B cell (primary cell): ENCODE measurements around the gene KLHL25.

Experiments
- CTCF ChIP-seq: fragments of 200-600 bp; IDR thresholded peaks from one replicate; pipeline ENCODE4 v1.8.0; 2022; ENCODE audit warnings: antibody characterized with exemption, mild to moderate bottlenecking
- EZH2 ChIP-seq: IDR thresholded peaks from 2 replicates; pipeline ENCODE4 v1.6.1; 2012; ENCODE audit warnings: borderline replicate concordance, low read depth, mild to moderate bottlenecking, moderate library complexity, low read length; ENCODE audit not compliant: insufficient read depth, poor library complexity, severe bottlenecking

DNA sequence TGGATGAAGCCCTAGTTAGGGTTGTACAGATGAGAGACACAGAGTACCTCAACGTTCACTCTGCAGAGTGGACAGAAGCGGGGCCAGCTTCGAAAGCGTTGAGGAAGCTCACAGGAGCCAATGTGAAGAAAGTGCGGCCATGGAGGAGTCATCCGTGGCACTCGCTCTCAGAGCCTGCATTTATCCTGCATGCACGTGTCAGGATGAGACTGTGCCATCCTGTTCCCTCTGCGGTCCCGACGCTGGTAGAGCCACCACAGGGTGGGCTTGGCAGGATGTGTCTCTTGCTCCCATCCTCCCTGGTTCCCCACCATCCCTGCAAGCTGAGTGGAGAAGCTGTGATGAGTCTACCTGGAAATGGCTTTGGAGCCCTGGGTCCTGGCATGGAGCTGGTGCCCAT, 39.3 kb downstream of the KLHL25 start:
- TF ChIP-seq CTCF (no peak), EZH2 (no peak)
